ENCODE data around the gene INPP4A.

DNA sequence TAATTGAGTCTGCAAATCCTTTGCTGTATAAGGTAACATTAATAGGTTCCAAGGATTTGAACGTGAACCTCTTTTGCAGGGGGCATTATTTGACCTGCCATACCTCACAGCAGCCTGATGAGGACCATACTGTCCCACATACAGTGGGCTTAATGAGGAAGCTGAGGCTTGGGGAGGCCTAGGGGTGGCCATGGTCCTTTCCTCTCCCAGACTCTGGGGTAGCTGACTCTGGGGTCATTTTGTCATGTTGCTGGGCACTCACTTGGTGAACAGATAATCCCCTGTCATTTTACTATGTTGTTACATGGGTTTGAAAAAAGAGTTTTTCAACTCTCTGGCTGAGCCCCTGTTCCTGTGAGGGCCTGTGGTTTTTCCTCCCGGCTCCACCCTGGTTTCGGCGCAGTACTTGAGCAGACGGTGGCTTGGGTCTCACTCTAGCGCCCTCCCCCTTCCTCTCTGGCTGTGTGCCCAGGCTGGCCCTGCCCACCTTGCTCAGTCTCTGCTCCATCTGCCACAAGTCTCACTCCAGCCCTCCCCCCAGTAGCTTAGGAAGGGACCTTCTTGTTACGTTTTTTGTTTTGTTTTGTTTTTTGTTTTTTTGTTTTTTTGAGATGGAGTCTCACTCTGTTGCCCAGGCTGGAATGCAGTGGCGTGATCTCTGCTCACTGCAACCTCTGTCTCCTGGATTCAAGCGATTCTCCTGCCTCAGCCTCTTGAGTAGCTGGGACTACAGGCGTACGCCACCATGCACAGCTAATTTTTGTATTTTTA lies 21.0 kb downstream of the INPP4A start:
- TF ChIP-seq ZNF10 (tag by site-specific recombination; IDR thresholded peaks at IDR 0.05) = no peak
- TF ChIP-seq, protein P1, sequence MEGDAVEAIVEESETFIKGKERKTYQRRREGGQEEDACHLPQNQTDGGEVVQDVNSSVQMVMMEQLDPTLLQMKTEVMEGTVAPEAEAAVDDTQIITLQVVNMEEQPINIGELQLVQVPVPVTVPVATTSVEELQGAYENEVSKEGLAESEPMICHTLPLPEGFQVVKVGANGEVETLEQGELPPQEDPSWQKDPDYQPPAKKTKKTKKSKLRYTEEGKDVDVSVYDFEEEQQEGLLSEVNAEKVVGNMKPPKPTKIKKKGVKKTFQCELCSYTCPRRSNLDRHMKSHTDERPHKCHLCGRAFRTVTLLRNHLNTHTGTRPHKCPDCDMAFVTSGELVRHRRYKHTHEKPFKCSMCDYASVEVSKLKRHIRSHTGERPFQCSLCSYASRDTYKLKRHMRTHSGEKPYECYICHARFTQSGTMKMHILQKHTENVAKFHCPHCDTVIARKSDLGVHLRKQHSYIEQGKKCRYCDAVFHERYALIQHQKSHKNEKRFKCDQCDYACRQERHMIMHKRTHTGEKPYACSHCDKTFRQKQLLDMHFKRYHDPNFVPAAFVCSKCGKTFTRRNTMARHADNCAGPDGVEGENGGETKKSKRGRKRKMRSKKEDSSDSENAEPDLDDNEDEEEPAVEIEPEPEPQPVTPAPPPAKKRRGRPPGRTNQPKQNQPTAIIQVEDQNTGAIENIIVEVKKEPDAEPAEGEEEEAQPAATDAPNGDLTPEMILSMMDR (tag by site-specific recombination; IDR thresholded peaks at IDR 0.05) = no peak; the same call in 1 of the 2 replicates

Measured in HEK293 (cell line).